Femur (tissue), 1 donor: ENCODE results near the gene FYCO1.

ENCODE experiments used
- DNase-seq: peaks from one replicate; pipeline ENCODE4 v3.0.0-alpha.2; 2017

FYCO1 gene

GRCh38 chr3:45880725-45881077 is 114.9 kb downstream of the FYCO1 start:
- DNase-seq: no peak

GRCh38 chr3:45878124-45878523 is 117.5 kb downstream of the FYCO1 start:
- no peak for DNase-seq

- no peak for DNase-seq
Measured at GRCh38 chr3:45874677-45875346, 120.8 kb downstream of the FYCO1 start.

- no peak for DNase-seq
Measured at GRCh38 chr3:45873638-45874037, 122.0 kb downstream of the FYCO1 start.

GRCh38 chr3:45873036-45873435 is 122.6 kb downstream of the FYCO1 start:
- DNase-seq: no peak

GRCh38 chr3:45872569-45872968 is 123.1 kb downstream of the FYCO1 start:
- DNase-seq: no peak

GRCh38 chr3:45871780-45872179 is 123.8 kb downstream of the FYCO1 start:
- DNase-seq: no peak

GRCh38 chr3:45870099-45870498 is 125.5 kb downstream of the FYCO1 start:
- DNase-seq: no peak

- DNase-seq: no peak
Measured at GRCh38 chr3:45869638-45870037, 126.0 kb downstream of the FYCO1 start.

- no peak for DNase-seq
Measured at GRCh38 chr3:45868650-45869049, 127.0 kb downstream of the FYCO1 start.

- no peak for DNase-seq
Measured at GRCh38 chr3:45868213-45868612, 127.4 kb downstream of the FYCO1 start.
